H9 (cell line): ENCODE measurements around the gene PACC1. TPM values are rescaled to one million over a fixed set of nuclear protein-coding genes. Genes with fewer than 3 reads are reported as not detected.

Experiments
- DNase-seq: peaks from one replicate; pipeline ENCODE4 v3.0.0-alpha.2; 2017
- H2AFZ ChIP-seq: one replicate; pipeline ENCODE4 v1.6.1; 2013; ENCODE audit warnings: mild to moderate bottlenecking, low read length, control low read depth, moderate library complexity
- H2AK5ac ChIP-seq: 2 replicates; pipeline ENCODE4 v1.6.1; 2013; ENCODE audit warnings: low read length, control low read depth, mixed read lengths; ENCODE audit not compliant: insufficient read length
- H2BK120ac ChIP-seq: one replicate; pipeline ENCODE4 v1.6.1; 2013; ENCODE audit warnings: low read depth, mild to moderate bottlenecking, low read length, control low read depth, inconsistent platforms; ENCODE audit not compliant: poor library complexity, severe bottlenecking
- H2BK12ac ChIP-seq: 2 replicates; pipeline ENCODE4 v1.6.1; 2013; ENCODE audit warnings: low read length, control low read depth, mixed read lengths, low read depth; ENCODE audit not compliant: insufficient read length
- H2BK15ac ChIP-seq: 2 replicates; pipeline ENCODE4 v1.6.1; 2013; ENCODE audit warnings: low read depth, low read length, control low read depth
- H2BK20ac ChIP-seq: one replicate; pipeline ENCODE4 v1.6.1; 2013; ENCODE audit warnings: low read depth, mild to moderate bottlenecking, low read length, control low read depth, inconsistent platforms; ENCODE audit not compliant: poor library complexity, severe bottlenecking
- H2BK5ac ChIP-seq: 2 replicates; pipeline ENCODE4 v1.6.1; 2013; ENCODE audit warnings: low read length, control low read depth, mixed read lengths; ENCODE audit not compliant: insufficient read length
- H3K14ac ChIP-seq: 2 replicates; pipeline ENCODE4 v1.6.1; 2013; ENCODE audit warnings: low read length, control low read depth; ENCODE audit not compliant: insufficient read depth
- H3K18ac ChIP-seq: 2 replicates; pipeline ENCODE4 v1.6.1; 2013; ENCODE audit warnings: low read depth, mild to moderate bottlenecking, mixed read lengths, low read length, control low read depth; ENCODE audit not compliant: insufficient read length
- H3K23ac ChIP-seq: 2 replicates; pipeline ENCODE4 v1.6.1; 2013; ENCODE audit warnings: low read length, control low read depth, mixed read lengths, low read depth; ENCODE audit not compliant: insufficient read length
- H3K23me2 ChIP-seq: 2 replicates; pipeline ENCODE4 v1.6.1; 2013; ENCODE audit warnings: low read depth, mild to moderate bottlenecking, mixed read lengths, low read length, control low read depth; ENCODE audit not compliant: insufficient read length, poor library complexity, severe bottlenecking
- H3K27ac ChIP-seq: 2 replicates; pipeline ENCODE4 v1.5.1; 2013; ENCODE audit warnings: low read length, control low read depth, mixed read lengths, low read depth; ENCODE audit not compliant: insufficient read length
- H3K27me3 ChIP-seq: 2 replicates; pipeline ENCODE4 v1.6.1; 2013; ENCODE audit warnings: low read length, control low read depth, inconsistent platforms; ENCODE audit not compliant: insufficient read depth
- H3K4ac ChIP-seq: 2 replicates; pipeline ENCODE4 v1.6.1; 2013; ENCODE audit warnings: low read depth, mild to moderate bottlenecking, control low read depth, inconsistent platforms, low read length, moderate library complexity
- H3K4me1 ChIP-seq: 2 replicates; pipeline ENCODE4 v1.6.1; 2013; ENCODE audit warnings: low read length, control low read depth, inconsistent platforms; ENCODE audit not compliant: insufficient read depth
- H3K4me2 ChIP-seq: 2 replicates; pipeline ENCODE4 v1.6.1; 2013; ENCODE audit warnings: low read length, control low read depth, mixed read lengths; ENCODE audit not compliant: insufficient read length, insufficient read depth
- H3K56ac ChIP-seq: 2 replicates; pipeline ENCODE4 v1.6.1; 2013; ENCODE audit warnings: low read depth, mild to moderate bottlenecking, mixed read lengths, low read length, control low read depth; ENCODE audit not compliant: insufficient read length
- H3K79me1 ChIP-seq: 2 replicates; pipeline ENCODE4 v1.6.1; 2013; ENCODE audit warnings: low read depth, mild to moderate bottlenecking, moderate library complexity, low read length, control low read depth, inconsistent platforms; ENCODE audit not compliant: insufficient read depth, poor library complexity, severe bottlenecking
- H3K79me2 ChIP-seq: 2 replicates; pipeline ENCODE4 v1.6.1; 2013; ENCODE audit warnings: low read length, control low read depth, inconsistent platforms; ENCODE audit not compliant: insufficient read depth
- H3K9ac ChIP-seq: 2 replicates; pipeline ENCODE4 v1.6.1; 2013; ENCODE audit warnings: low read length, control low read depth, mixed read lengths; ENCODE audit not compliant: insufficient read length; ENCODE audit errors: extremely low read depth
- H3K9me3 ChIP-seq: one replicate; pipeline ENCODE4 v1.6.1; 2013; ENCODE audit warnings: low read depth, low read length, inconsistent platforms; ENCODE audit not compliant: control insufficient read depth
- H3T11ph ChIP-seq: one replicate; pipeline ENCODE4 v1.6.1; 2013; ENCODE audit warnings: mild to moderate bottlenecking, low read length, control low read depth, inconsistent platforms
- H4K20me1 ChIP-seq: one replicate; pipeline ENCODE4 v1.6.1; 2013; ENCODE audit not compliant: control insufficient read depth, insufficient read length, insufficient read depth
- H4K5ac ChIP-seq: 2 replicates; pipeline ENCODE4 v1.6.1; 2013; ENCODE audit warnings: low read depth, mild to moderate bottlenecking, mixed read lengths, low read length, control low read depth; ENCODE audit not compliant: insufficient read length
- H4K8ac ChIP-seq: replicated peaks from 2 replicates; pipeline ENCODE4 v1.6.1; 2013; ENCODE audit warnings: low read length, control low read depth, mixed read lengths, low read depth; ENCODE audit not compliant: insufficient read length
- H4K91ac ChIP-seq: 2 replicates; pipeline ENCODE4 v1.6.1; 2013; ENCODE audit warnings: low read depth, mild to moderate bottlenecking, moderate library complexity, mixed read lengths, low read length, control low read depth; ENCODE audit not compliant: insufficient read length
- H3K27ac Mint-ChIP-seq, 3 experiments: 2 replicates in 2 of 3; 3 replicates in 1 of 3; pipeline ENCODE4 v1.8.0; 2020 to 2021; ENCODE audit warnings: mixed read lengths in 3 of 3, mild to moderate bottlenecking in 1 of 3, moderate library complexity in 1 of 3
- H3K27me3 Mint-ChIP-seq: 2 replicates; pipeline ENCODE4 v1.8.0; 2021; ENCODE audit warnings: low read depth, mild to moderate bottlenecking, moderate library complexity, mixed read lengths
- H3K36me3 Mint-ChIP-seq, 3 experiments: 2 replicates in 2 of 3; 3 replicates in 1 of 3; pipeline ENCODE4 v1.8.0; 2020 to 2021; ENCODE audit warnings: low read depth in 3 of 3, mixed read lengths in 3 of 3; ENCODE audit not compliant: insufficient read depth in 1 of 3
- H3K4me1 Mint-ChIP-seq, 2 experiments: 2 replicates each; pipeline ENCODE4 v1.8.0; 2020; ENCODE audit warnings: mixed read lengths in 2 of 2
- H3K4me3 Mint-ChIP-seq, 2 experiments: 2 replicates in 1 of 2; 3 replicates in 1 of 2; pipeline ENCODE4 v1.8.0; 2020 to 2021; ENCODE audit warnings: mild to moderate bottlenecking in 2 of 2, mixed read lengths in 2 of 2, moderate library complexity in 1 of 2
- H3K9me3 Mint-ChIP-seq, 2 experiments: 2 replicates in 1 of 2; 3 replicates in 1 of 2; pipeline ENCODE4 v1.8.0; 2020; ENCODE audit warnings: mild to moderate bottlenecking in 2 of 2, mixed read lengths in 2 of 2, moderate library complexity in 1 of 2
- WGBS: extraction: QIAGEN DNeasy Blood & Tissue Kit; methylation state at CpG from one replicate; pipeline ENCODE4 v1.1.7; 2013; ENCODE audit warnings: missing lambda C conversion rate, low lambda C conversion rate, mixed read lengths; ENCODE audit not compliant: insufficient read length; ENCODE audit errors: extremely low coverage; 5-methylcytosine and 5-hydroxymethylcytosine counted together
- total RNA-seq: library from RNA; stranded (reverse); gene quantifications from 2 replicates; pipeline ENCODE4 v1.2.1, GENCODE V29; 2021
- TF ChIP-seq, protein P1 (sequence below): fragments of 200-600 bp; sonication (generic); conservative IDR thresholded peaks from 3 replicates; pipeline ENCODE4 v1.8.0; 2021; ENCODE audit warnings: antibody characterized with exemption, mild to moderate bottlenecking

The PACC1 gene
- total RNA-seq, 1 experiment from 2014 or later, result 10.9 TPM

DNA sequence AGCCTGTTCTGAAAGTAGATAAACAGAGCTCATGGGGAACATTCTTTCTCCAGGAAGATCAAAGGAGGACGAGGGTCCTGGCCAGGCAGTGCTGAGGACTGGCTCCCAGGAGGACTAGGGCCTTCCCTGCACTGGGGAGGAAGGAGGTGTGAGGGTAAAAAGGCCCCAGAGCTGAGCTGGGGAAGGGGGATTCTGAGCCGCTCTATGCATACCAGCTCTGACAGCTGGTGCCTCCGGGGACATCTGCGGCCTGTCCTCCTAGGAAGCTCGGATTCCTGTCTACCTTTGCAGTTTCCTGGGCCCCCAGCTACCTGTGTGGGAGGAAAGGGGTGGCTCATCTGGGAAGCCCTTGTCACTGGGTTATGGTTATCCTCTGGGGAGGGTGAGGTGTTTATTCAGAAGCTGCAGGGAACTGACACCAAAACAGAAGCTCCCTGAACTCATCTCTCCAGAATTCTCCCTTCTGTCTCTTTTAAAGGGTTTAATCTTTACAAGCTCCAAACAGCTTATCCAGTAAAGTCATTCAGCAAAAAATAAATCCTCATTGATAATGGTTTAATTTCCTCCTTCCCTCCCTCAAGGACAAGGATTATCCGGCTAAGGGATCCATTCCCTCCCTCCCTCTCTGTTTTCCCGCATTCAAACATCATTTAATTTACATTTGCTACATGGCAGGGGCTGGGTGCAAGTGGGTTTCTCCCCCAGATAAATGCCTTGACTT lies 49.0 kb upstream of the PACC1 start:
- Histone ChIP-seq H3K56ac (no peak overlapping the region), H3K27ac (no peak overlapping the region), H3K9me3 (no peaks in the 10 kb centered on the region), H4K5ac (no peak overlapping the region), H4K8ac (no peak overlapping the region), H4K91ac (no peak overlapping the region), H3K4ac (no peak overlapping the region), H3K4me2 (no peak overlapping the region), H3T11ph (no peak overlapping the region), H3K79me2 (no peaks in the 10 kb centered on the region), H3K79me1 (no peaks in the 10 kb centered on the region), H3K4me1 (no peaks in the 10 kb centered on the region; the same call in 1 of the 2 replicates), H2BK120ac (no peak overlapping the region), H2BK12ac (no peak overlapping the region), H2BK20ac (no peak overlapping the region), H3K23ac (no peak overlapping the region), H2AFZ (no peak overlapping the region), H3K27me3 (no peaks in the 10 kb centered on the region), H4K20me1 (no peaks in the 10 kb centered on the region), H3K14ac (no peak overlapping the region), H2BK15ac (no peak overlapping the region), H3K9ac (no peak overlapping the region), H3K23me2 (no peaks in the 10 kb centered on the region), H2AK5ac (no peak overlapping the region), H2BK5ac (no peak overlapping the region), H3K18ac (no peak overlapping the region)
- no peaks in the 10 kb centered on the region; the same call in 1 of the 2 replicates for H3K27me3 Mint-ChIP-seq
- peaks cover 0 to 1% (median 0%) of the 10 kb centered on the region in 3 experiments; a peak in 1 of 7 replicates for H3K36me3 Mint-ChIP-seq
- H3K27ac Mint-ChIP-seq, result peak overlapping the region in 1 of 3 experiments; percentile 56; a peak in 3 of 7 replicates
- no peak for DNase-seq
- H3K4me1 Mint-ChIP-seq, result peaks cover 24 to 34% of the 10 kb centered on the region in 2 experiments
- H3K9me3 Mint-ChIP-seq, result peaks cover 3 to 9% of the 10 kb centered on the region in 2 experiments; a peak in 4 of 5 replicates
- WGBS, result no CpG with 5 or more reads among the region's 7 CpGs
- TF ChIP-seq, protein P1, sequence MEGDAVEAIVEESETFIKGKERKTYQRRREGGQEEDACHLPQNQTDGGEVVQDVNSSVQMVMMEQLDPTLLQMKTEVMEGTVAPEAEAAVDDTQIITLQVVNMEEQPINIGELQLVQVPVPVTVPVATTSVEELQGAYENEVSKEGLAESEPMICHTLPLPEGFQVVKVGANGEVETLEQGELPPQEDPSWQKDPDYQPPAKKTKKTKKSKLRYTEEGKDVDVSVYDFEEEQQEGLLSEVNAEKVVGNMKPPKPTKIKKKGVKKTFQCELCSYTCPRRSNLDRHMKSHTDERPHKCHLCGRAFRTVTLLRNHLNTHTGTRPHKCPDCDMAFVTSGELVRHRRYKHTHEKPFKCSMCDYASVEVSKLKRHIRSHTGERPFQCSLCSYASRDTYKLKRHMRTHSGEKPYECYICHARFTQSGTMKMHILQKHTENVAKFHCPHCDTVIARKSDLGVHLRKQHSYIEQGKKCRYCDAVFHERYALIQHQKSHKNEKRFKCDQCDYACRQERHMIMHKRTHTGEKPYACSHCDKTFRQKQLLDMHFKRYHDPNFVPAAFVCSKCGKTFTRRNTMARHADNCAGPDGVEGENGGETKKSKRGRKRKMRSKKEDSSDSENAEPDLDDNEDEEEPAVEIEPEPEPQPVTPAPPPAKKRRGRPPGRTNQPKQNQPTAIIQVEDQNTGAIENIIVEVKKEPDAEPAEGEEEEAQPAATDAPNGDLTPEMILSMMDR, result no peak
- no peak overlapping the region for H3K4me3 Mint-ChIP-seq
